Measurements from ENCODE around the gene PCGF6.
"Not testable (repeated sequence)": the region's sequence is repeated elsewhere in the genome, so short reads cannot be mapped to it uniquely, and the experiment has no call there.

The PCGF6 gene

GRCh38 chr10:103310197-103310596, 40.7 kb downstream of the PCGF6 start:
- no peak for DNase-seq

GRCh38 chr10:103307594-103307993, 43.3 kb downstream of the PCGF6 start:
- DNase-seq: no peak

- peak; percentile 75 for DNase-seq
Measured at GRCh38 chr10:103295374-103296015, 55.4 kb downstream of the PCGF6 start.

GRCh38 chr10:103291588-103291987, 59.4 kb downstream of the PCGF6 start:
- no peak for DNase-seq

- no peak for DNase-seq
Measured at GRCh38 chr10:103287992-103288391, 62.9 kb downstream of the PCGF6 start.

- peak; percentile 33 for DNase-seq
Measured at GRCh38 chr10:103284170-103284569, 66.8 kb downstream of the PCGF6 start.

- DNase-seq: no peak
Measured at GRCh38 chr10:103282961-103283360, 68.0 kb downstream of the PCGF6 start.

GRCh38 chr10:103281753-103282152, 69.2 kb downstream of the PCGF6 start:
- no peak for DNase-seq

- DNase-seq: no peak
Measured at GRCh38 chr10:103280506-103280905, 70.4 kb downstream of the PCGF6 start.

- no peak for DNase-seq
Measured at GRCh38 chr10:103280031-103280430, 70.9 kb downstream of the PCGF6 start.

- peak; percentile 38 for DNase-seq
Measured at GRCh38 chr10:103278862-103279298, 72.1 kb downstream of the PCGF6 start.

GRCh38 chr10:103278537-103278823, 72.5 kb downstream of the PCGF6 start:
- DNase-seq: no peak

- DNase-seq: no peak
Measured at GRCh38 chr10:103277713-103278536, 73.0 kb downstream of the PCGF6 start.

GRCh38 chr10:103276896-103277712, 73.8 kb downstream of the PCGF6 start, which contains the start of gene INA:
TSS of gene INA (plus strand) at chr10:103277138. CDS start at chr10:103277212, 74 bp downstream.
- DNase-seq: peak; percentile 58

- DNase-seq: no peak
Measured at GRCh38 chr10:103276251-103276895, 74.6 kb downstream of the PCGF6 start.

- peak; percentile 98 for DNase-seq
Measured at GRCh38 chr10:103273041-103273441, 77.9 kb downstream of the PCGF6 start.

GRCh38 chr10:103265717-103266329, 85.1 kb downstream of the PCGF6 start:
- peak; percentile 67 for DNase-seq

GRCh38 chr10:103262229-103262628, 88.7 kb downstream of the PCGF6 start:
- DNase-seq: no peak

- DNase-seq: no peak
Measured at GRCh38 chr10:103259989-103260388, 91.0 kb downstream of the PCGF6 start.

GRCh38 chr10:103258928-103259327, 92.0 kb downstream of the PCGF6 start:
- not testable (repeated sequence) for DNase-seq

- DNase-seq: no peak
Measured at GRCh38 chr10:103257812-103258211, 93.1 kb downstream of the PCGF6 start.

- no peak for DNase-seq
Measured at GRCh38 chr10:103256613-103257012, 94.3 kb downstream of the PCGF6 start.

Data from fibroblast of skin of right quadriceps (primary cell).